PFSK-1 (cell line): Measurements from ENCODE around the gene NDUFA11.

Source experiments
- POLR2AphosphoS5 ChIP-seq: IDR thresholded peaks from 2 replicates; pipeline ENCODE4 v1.6.1; 2012; ENCODE audit warnings: low read depth, mild to moderate bottlenecking, control low read depth, low read length, moderate library complexity
- SIN3A ChIP-seq: IDR thresholded peaks from 2 replicates; pipeline ENCODE4 v1.6.1; 2012; ENCODE audit warnings: mild to moderate bottlenecking, low read length, moderate library complexity, borderline replicate concordance; ENCODE audit not compliant: insufficient read depth
- TAF1 ChIP-seq: IDR thresholded peaks from 2 replicates; pipeline ENCODE4 v1.6.1; 2012; ENCODE audit warnings: low read length, control low read depth, borderline replicate concordance; ENCODE audit not compliant: insufficient read depth
- TF ChIP-seq, protein P1 (sequence below), 2 experiments: IDR thresholded peaks; 2 replicates each; pipeline versions ENCODE4 v1.6.1 to v1.8.0; 2011 to 2012; ENCODE audit warnings: low read depth in 2 of 2, low read length in 2 of 2, control low read depth in 1 of 2, inconsistent platforms in 1 of 2, mild to moderate bottlenecking in 1 of 2, moderate library complexity in 1 of 2; ENCODE audit not compliant: insufficient read depth in 1 of 2

- TF ChIP-seq, protein P1, sequence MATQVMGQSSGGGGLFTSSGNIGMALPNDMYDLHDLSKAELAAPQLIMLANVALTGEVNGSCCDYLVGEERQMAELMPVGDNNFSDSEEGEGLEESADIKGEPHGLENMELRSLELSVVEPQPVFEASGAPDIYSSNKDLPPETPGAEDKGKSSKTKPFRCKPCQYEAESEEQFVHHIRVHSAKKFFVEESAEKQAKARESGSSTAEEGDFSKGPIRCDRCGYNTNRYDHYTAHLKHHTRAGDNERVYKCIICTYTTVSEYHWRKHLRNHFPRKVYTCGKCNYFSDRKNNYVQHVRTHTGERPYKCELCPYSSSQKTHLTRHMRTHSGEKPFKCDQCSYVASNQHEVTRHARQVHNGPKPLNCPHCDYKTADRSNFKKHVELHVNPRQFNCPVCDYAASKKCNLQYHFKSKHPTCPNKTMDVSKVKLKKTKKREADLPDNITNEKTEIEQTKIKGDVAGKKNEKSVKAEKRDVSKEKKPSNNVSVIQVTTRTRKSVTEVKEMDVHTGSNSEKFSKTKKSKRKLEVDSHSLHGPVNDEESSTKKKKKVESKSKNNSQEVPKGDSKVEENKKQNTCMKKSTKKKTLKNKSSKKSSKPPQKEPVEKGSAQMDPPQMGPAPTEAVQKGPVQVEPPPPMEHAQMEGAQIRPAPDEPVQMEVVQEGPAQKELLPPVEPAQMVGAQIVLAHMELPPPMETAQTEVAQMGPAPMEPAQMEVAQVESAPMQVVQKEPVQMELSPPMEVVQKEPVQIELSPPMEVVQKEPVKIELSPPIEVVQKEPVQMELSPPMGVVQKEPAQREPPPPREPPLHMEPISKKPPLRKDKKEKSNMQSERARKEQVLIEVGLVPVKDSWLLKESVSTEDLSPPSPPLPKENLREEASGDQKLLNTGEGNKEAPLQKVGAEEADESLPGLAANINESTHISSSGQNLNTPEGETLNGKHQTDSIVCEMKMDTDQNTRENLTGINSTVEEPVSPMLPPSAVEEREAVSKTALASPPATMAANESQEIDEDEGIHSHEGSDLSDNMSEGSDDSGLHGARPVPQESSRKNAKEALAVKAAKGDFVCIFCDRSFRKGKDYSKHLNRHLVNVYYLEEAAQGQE (IDR thresholded peaks at IDR 0.05; ENCODE audit: insufficient read depth in 1 of 2, low read depth in 2 of 2, low read length in 2 of 2): no peak
- TF ChIP-seq TAF1 (no peak), SIN3A (no peak), POLR2AphosphoS5 (no peak)
Measured at GRCh38 chr19:5911366-5911765, 7.8 kb upstream of the NDUFA11 start.
